ENCODE measurements around the gene NOSIP.

Gene NOSIP

GRCh38 chr19:49579193-49579592, 1.2 kb downstream of the NOSIP start:
- Histone ChIP-seq H3K27ac (peak overlapping the region; percentile 85), H3K9me3 (no peaks in the 10 kb centered on the region), H3K4me1 (ENCODE audit: control insufficient read depth in 1 of 2, insufficient read depth in 1 of 2, low read depth in 1 of 2, low read length in 1 of 2) (peaks cover 20 to 21% of the 10 kb centered on the region in 2 experiments), H3K36me3 (peaks cover 22% of the 10 kb centered on the region), H3K27me3 (no peaks in the 10 kb centered on the region), H3K4me3 (ENCODE audit: low read depth in 1 of 2, low read length in 1 of 2) (no peak overlapping the region)
- no peak for TF ChIP-seq CTCF (IDR thresholded peaks at IDR 0.05)

GRCh38 chr19:49574206-49574755, 6.1 kb downstream of the NOSIP start:
- Histone ChIP-seq H3K4me3 (ENCODE audit: low read depth in 1 of 2, low read length in 1 of 2) (no peak overlapping the region), H3K27ac (no peak overlapping the region), H3K27me3 (no peaks in the 10 kb centered on the region), H3K4me1 (ENCODE audit: control insufficient read depth in 1 of 2, insufficient read depth in 1 of 2, low read depth in 1 of 2, low read length in 1 of 2) (peaks cover 4% of the 10 kb centered on the region in 2 experiments), H3K36me3 (peaks cover 31% of the 10 kb centered on the region), H3K9me3 (no peaks in the 10 kb centered on the region)
- no peak for TF ChIP-seq CTCF (IDR thresholded peaks at IDR 0.05)

- no peaks in the 10 kb centered on the region for H3K4me1 ChIP-seq (ENCODE audit: control insufficient read depth in 1 of 2, insufficient read depth in 1 of 2, low read depth in 1 of 2, low read length in 1 of 2)
- H3K9me3 ChIP-seq, result no peaks in the 10 kb centered on the region
- peaks cover 31% of the 10 kb centered on the region for H3K36me3 ChIP-seq
- TF ChIP-seq CTCF (IDR thresholded peaks at IDR 0.05), result no peak
- H3K27ac ChIP-seq, result no peak overlapping the region
- H3K27me3 ChIP-seq, result no peaks in the 10 kb centered on the region
- no peak overlapping the region for H3K4me3 ChIP-seq (ENCODE audit: low read depth in 1 of 2, low read length in 1 of 2)
Observed at GRCh38 chr19:49573425-49573824, 6.9 kb downstream of the NOSIP start.

GRCh38 chr19:49573009-49573408, 7.3 kb downstream of the NOSIP start:
- H3K36me3 ChIP-seq, result peaks cover 35% of the 10 kb centered on the region
- H3K4me1 ChIP-seq (ENCODE audit: control insufficient read depth in 1 of 2, insufficient read depth in 1 of 2, low read depth in 1 of 2, low read length in 1 of 2), result no peaks in the 10 kb centered on the region
- H3K9me3 ChIP-seq, result no peaks in the 10 kb centered on the region
- H3K27me3 ChIP-seq, result no peaks in the 10 kb centered on the region
- no peak overlapping the region for H3K27ac ChIP-seq
- no peak overlapping the region for H3K4me3 ChIP-seq (ENCODE audit: low read depth in 1 of 2, low read length in 1 of 2)
- no peak for TF ChIP-seq CTCF (IDR thresholded peaks at IDR 0.05)

- Histone ChIP-seq H3K4me1 (ENCODE audit: control insufficient read depth in 1 of 2, insufficient read depth in 1 of 2, low read depth in 1 of 2, low read length in 1 of 2) (no peaks in the 10 kb centered on the region), H3K36me3 (peaks cover 31% of the 10 kb centered on the region), H3K27me3 (no peaks in the 10 kb centered on the region), H3K4me3 (ENCODE audit: low read depth in 1 of 2, low read length in 1 of 2) (no peak overlapping the region), H3K9me3 (no peaks in the 10 kb centered on the region), H3K27ac (no peak overlapping the region)
- TF ChIP-seq CTCF (IDR thresholded peaks at IDR 0.05), result no peak
Observed at GRCh38 chr19:49570997-49571676, 9.2 kb downstream of the NOSIP start.
